NCI-H1694 treated with DMSO at 0.1 percent for 48 hours (cell line): ENCODE results near the gene PRDM16.

Source experiments
- DNase-seq: peaks from one replicate; lab custom pipeline; 2025; lab: John Stamatoyannopoulos, UW

Gene PRDM16

GRCh38 chr1:3068564-3069431 is at the start of gene PRDM16:
TSS of gene PRDM16 (plus strand) at chr1:3069203. CDS start at chr1:3069260, 57 bp downstream.
- peak; percentile 2 for DNase-seq

DNA sequence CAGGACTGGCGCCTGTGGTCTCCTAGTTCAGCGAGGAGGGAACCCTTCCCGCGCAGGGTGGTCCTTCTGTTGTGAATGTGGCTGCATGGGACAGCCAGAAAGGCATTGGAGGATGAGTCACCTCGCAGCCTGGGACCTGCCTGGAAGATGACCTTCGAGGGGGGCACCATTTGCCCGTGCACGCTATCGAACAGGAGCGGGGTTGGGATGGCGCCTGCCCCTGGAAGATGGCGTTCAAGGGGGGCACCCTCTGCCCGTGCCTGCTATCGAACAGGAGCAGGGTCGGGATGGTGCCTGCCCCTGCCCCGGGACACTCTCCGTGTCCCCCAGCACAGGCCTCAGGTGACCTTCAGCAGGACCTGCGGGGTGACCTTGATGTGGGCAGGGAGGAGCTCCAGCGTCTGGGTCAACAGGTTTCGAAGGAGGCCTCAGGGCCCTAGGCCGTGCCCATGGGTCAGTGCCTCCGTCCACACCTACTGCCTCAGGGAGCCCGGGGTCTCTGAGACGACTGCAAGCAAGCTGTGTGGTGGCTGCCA is 49.4 kb upstream of the PRDM16 start:
- no peak for DNase-seq

GRCh38 chr1:3020263-3020909 is 48.6 kb upstream of the PRDM16 start:
- no peak for DNase-seq

GRCh38 chr1:3021233-3021671 is 47.8 kb upstream of the PRDM16 start, which contains the start of gene ACTRT2:
TSS of gene ACTRT2 (plus strand) at chr1:3021467. CDS start at chr1:3021687, 220 bp downstream.
- no peak for DNase-seq

DNA sequence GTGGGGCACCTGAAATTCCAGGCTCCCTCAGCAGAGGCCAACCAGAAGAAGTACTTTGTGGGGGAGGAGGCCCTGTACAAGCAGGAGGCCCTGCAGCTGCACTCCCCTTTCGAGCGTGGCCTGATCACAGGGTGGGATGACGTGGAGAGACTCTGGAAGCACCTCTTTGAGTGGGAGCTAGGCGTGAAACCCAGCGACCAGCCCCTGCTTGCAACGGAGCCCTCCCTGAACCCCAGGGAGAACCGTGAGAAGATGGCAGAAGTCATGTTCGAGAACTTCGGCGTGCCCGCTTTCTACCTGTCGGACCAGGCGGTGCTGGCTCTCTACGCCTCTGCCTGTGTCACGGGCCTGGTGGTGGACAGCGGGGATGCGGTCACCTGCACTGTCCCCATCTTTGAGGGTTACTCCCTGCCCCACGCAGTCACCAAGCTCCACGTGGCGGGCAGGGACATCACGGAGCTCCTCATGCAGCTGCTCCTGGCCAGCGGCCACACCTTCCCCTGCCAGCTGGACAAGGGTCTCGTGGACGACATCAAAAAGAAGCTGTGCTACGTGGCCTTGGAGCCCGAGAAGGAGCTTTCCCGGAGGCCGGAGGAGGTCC is 47.1 kb upstream of the PRDM16 start:
- no peak for DNase-seq

- DNase-seq: no peak
Observed at GRCh38 chr1:3022511-3022973, 46.5 kb upstream of the PRDM16 start.

DNA sequence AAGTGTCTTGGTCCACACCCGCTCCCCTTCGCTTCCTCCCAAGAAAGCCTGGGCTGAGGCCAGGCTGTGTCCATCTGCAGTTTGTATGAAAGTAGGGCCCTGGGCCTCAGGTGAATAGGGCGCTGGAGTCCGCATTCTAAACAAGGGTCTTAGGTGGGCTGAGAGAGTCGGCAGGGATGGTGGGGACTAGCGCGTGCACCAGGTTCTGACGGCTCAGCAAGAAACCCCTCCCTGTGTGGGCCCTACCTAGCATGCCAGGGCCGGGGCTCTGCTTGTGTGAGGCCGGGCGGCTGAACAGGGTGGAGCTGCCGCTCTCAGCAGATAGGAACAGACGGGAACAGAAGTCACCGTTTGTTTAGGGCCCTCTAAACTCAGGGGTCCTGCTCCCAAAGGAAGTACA is 46.0 kb upstream of the PRDM16 start:
- DNase-seq: no peak

GRCh38 chr1:3024019-3024418 is 45.0 kb upstream of the PRDM16 start:
- DNase-seq: no peak

- no peak for DNase-seq
Observed at GRCh38 chr1:3024588-3024987, 44.4 kb upstream of the PRDM16 start.

DNA sequence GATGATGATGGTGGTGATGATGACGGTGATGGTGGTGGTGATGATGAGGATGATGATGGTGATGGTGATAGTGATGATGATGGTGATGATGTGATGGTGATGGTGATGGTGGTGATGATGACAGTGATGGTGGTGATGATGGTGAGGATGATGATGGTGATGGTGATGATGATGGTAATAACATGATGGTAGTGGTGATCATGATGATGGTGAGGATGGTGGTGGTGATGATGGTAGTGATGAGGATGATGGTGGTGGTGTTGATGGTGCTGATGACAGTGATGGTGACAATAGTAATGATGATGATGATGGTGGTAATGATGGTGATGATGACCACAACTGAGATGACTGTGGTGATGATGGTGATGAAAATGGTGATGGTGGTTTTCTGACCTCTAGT is 42.9 kb upstream of the PRDM16 start:
- no peak for DNase-seq

- no peak for DNase-seq
Observed at GRCh38 chr1:3026581-3027391, 42.2 kb upstream of the PRDM16 start.

DNA sequence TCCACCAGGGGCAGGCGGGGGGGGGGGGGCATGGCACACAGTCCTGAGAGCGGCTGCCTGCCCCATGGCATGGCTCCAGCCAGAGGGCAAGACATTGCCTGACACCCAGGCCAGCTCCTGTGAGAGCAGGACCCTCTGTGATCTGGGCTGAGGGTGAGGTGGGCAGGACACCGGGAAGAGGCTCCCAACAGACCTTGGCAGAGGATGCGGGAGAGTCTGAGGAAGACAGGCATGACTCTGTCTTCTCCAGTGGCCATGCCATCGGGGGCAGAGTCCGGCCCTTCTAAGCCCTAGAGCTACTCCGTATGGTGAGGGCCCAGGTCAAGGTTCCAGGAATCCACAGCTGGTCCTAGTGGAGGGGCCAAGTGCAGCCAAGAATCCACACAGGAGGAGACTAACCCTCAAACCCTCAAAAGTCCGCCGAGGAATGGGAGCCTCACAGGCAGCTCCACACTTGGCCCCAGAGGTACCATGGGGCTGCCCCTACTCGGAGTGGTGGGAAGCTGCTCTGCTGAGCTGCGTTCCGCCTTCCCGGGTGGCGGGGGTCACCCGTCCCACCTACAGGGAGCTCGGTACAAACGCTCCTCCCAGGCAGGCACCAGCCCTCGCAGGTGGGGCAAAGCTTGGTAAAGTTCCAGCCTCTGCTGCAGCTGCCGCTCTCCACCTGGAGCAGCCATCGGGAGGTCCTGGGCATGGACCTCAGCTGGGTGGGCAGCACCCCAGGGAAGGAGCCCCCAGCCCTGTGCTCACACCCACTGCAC is 41.2 kb upstream of the PRDM16 start:
- no peak for DNase-seq

DNA sequence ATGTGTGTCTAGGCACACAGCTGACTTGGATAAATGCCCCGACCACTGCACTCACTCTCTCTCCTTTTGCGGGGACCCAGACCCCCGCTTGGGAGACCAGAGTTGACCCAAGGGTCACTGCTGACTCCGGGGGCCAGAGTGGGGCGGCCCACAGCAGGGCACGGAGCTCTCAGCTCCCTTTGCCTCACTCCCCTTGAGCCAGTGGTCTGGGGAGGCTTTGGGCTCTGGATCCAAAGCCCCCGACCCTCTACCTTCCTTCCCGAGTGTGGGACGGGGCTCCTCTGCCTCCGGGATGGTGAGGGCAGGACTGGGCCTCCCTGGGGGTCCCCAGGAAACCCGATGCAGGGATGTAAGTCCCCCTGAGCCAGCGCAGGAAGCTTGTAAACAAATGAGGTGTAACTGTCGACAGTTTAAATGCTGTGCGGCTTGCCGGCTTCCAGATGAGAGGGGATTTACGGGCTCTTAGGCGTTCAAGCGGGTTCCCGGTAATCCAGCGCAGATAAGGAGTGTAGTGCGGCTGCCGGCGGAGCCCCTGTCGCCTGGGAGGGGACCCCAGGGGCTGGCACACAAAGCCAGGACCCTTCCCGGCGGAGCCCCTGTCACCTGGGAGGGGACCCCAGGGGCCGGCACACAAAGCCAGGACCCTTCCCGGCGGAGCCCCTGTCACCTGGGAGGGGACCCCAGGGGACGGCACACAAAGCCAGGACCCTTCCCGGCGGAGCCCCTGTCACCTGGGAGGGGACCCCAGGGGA is 40.3 kb upstream of the PRDM16 start:
- DNase-seq: no peak

DNA sequence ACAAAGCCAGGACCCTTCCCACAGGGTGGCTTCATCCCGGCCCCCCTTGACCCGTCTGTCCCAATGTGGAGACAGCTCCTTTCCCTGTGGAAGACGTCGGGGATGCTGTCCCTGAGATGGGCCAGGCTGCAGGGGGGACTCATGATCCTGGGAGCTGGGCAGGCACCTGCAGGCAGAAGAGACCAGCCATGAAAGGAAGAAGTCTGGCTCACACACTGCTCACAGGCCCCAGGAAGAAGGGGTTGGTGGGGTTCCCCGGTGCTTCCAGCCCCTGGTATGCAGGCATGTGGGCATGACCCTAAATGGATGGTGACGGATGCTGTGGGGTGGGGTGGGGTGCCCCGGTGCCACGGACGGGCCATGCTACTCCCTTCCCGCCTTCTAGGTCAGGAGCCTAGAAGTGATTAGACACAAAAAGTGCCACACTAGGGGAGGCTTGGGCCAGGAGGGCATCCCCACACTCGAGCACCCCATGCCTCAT is 39.5 kb upstream of the PRDM16 start:
- DNase-seq: no peak

DNA sequence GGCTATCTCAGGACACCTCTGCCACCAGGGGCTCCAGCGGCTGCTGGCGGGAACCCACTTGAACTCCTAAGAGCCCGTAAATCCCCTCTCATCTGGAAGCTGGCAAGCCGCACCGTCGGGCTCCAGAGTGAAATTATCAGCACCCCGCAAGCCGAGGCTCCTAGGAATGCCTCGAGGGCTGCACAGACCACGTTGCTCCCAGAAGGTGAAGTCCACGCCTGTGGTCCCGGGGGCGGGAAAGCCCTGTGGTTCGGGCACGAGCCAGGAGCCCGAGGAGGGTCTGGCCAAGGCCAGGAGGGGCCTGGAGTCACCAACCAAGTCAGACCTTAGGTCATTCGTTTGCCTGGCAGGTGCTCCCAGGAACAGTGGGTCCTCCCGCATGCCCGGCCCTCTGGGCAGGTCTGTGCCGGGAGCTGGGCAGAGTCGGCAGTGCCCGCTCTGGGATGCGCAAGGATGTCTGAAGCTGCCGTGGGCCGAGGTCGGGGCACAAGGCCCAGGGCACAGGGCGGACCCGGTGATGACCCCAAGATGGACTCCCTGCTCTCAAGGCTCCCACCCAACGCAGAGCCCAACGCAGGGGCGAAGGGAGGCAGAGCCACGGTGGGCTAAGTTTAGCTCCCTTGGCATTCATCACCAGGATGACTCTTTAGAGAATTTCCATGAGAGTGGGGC is 38.9 kb upstream of the PRDM16 start:
- DNase-seq: no peak

DNA sequence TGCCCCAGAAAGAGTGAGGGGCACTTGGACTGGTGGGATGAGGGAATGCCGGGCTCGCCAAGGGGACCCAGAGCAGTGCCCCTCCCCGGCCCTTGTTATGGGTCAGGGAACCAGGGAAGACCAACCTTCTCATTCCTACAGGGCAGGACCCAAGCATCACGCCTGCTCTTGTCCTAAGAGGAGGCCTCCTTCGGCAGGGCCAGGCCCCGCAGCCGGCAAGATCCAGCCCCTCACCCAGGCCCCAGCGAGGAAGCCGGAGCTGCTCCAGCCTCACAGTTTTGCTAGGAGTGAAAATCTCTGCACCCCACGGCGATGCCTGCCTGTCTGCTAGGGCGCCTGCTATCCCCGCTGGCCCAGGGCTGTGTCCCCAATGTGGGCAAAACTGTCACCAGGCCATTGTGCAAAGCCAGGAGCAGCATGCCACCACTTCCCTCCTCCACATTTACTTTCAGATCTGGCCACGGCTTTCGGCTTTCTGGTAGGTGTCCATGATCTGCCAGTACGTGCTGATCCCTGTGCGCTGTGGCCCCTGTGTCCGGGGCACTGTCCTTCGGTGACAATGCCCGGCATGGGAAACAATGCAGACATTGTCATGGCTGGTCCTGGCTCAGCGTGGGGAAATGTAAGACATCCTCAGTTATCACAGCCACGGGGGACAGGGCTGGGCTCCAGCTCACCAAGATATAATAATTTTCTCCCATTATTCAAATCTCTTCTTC is 38.2 kb upstream of the PRDM16 start:
- no peak for DNase-seq

DNA sequence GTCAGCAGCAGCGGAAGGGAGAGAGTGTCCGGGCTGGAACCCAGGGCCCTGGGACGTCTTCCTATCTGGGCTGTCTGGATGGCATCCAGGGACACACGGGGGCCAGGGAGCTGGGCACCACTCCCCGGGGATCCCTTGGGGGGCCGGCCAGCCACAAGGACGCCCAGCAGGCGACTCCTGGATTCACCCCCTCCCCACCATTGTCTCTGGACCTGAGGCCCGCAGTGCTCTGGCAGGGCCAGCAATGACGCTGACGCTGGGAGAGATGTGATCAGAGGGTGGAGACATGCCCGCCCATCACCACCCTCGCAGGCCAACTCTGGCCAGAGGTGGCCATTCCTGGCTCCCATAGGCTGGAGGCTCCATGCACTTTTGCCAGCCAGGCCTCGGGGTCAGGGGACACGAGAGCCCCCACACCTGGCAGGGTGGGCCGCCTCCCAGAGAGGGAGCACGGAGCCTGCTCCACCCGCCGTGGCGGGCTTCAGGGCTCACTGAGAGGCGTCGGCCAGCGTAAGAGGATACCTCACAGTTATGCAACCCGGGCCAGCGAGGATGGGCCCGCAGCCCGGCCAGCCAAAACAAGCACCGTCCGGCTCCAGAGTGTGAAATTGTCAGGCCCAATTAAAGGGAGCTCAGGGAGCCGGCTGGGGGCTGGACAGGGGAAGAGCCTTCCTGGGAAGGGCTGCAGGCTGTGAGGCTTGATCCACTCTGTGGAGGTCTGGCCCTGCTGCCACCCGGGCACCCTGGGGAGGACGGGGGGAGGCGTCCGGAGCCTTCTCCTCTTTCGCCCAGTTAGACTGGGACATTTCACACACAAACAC is 37.4 kb upstream of the PRDM16 start:
- no peak for DNase-seq
